ENCODE measurements around the gene RGL4. TPM values are rescaled to one million over a fixed set of nuclear protein-coding genes. Genes with fewer than 3 reads are reported as not detected.

The RGL4 gene
- total and polyA plus RNA-seq, 2 of the 13 experiments (the other 11 are each of a cell fraction or from before 2014, with no cell fraction given): not detected

- H3K79me2 ChIP-seq (ENCODE audit: insufficient read depth, low read length): no peaks in the 10 kb centered on the region
- no peaks in the 10 kb centered on the region for H3K9me3 ChIP-seq (ENCODE audit: low read length)
- H3K27ac ChIP-seq (ENCODE audit: extremely low read length, insufficient read depth, low read length): no peak overlapping the region
- ChIA-PET CTCF (ENCODE audit: low intra/inter-chr PET ratio, low total read pairs) (no interaction called here), POLR2A (interaction anchor here (2.2 kb wide), 1 partner anchor 9 kb away, joined by 9 read pairs; no protein-coding TSS in a partner anchor)
- BruUV-seq (replicated peaks): no TSS peak
- no peak for DNase-seq (ENCODE audit: low spot score)
- H3K4me3 ChIP-seq (replicated peaks in 1 of 3; ENCODE audit: insufficient read depth in 1 of 3, low read depth in 2 of 3, low read length in 3 of 3): no peak overlapping the region
- no peak overlapping the region for H3K9ac ChIP-seq (ENCODE audit: insufficient read depth, low read depth, low read length)
- intact Hi-C loops (cut with micrococcal nuclease; ENCODE audit: unreplicated experiment) (no loop called here), in situ Hi-C loops (cut with HindIII; ENCODE audit: extremely low pct_ligation_motif_present, low pct_unique_long_range_greater_than_20kb) (no loop called here)
- H3K36me3 ChIP-seq (replicated peaks in 1 of 2; ENCODE audit: control insufficient read depth in 1 of 2, insufficient read depth in 2 of 2, low read length in 2 of 2): peaks cover 2 to 16% of the 10 kb centered on the region in 2 experiments; a peak in 3 of 5 replicates
- ATAC-seq: no peak; the same call in 2 of the 3 replicates
- WGBS (ENCODE audit: low lambda C conversion rate): 96% methylated on average over 8 of the region's 8 CpGs
- H3K4me1 ChIP-seq (ENCODE audit: insufficient read depth, low read length): peaks cover 23% of the 10 kb centered on the region
- H4K20me1 ChIP-seq (ENCODE audit: insufficient read depth, low read length): no peaks in the 10 kb centered on the region
- TF ChIP-seq ZNF687 (CRISPR knock-in tag; IDR thresholded peaks at IDR 0.05): no peak
- FAIRE-seq: no peak
- no peak overlapping the region for H3K4me2 ChIP-seq (ENCODE audit: low read depth, low read length)
- no peak overlapping the region for H2AFZ ChIP-seq (ENCODE audit: low read length)
- no peaks in the 10 kb centered on the region for H3K27me3 ChIP-seq (ENCODE audit: control insufficient read depth in 1 of 2, insufficient read depth in 2 of 2, low read length in 2 of 2)
Observed at GRCh38 chr22:23684561-23685031, 6.2 kb upstream of the RGL4 start.

- H3K79me2 ChIP-seq (ENCODE audit: insufficient read depth, low read length): no peaks in the 10 kb centered on the region
- H3K4me2 ChIP-seq (ENCODE audit: low read depth, low read length): no peak overlapping the region
- DNase-seq (ENCODE audit: low spot score): no peak
- H3K27ac ChIP-seq (ENCODE audit: extremely low read length, insufficient read depth, low read length): no peak overlapping the region
- intact Hi-C loops (cut with micrococcal nuclease; ENCODE audit: unreplicated experiment) (no loop called here), in situ Hi-C loops (cut with HindIII; ENCODE audit: extremely low pct_ligation_motif_present, low pct_unique_long_range_greater_than_20kb) (no loop called here)
- H3K36me3 ChIP-seq (replicated peaks in 1 of 2; ENCODE audit: control insufficient read depth in 1 of 2, insufficient read depth in 2 of 2, low read length in 2 of 2): peaks cover 2 to 16% of the 10 kb centered on the region in 2 experiments; a peak in 3 of 5 replicates
- POLR2A ChIA-PET: interaction anchor here (2.2 kb wide), 1 partner anchor 10 kb away, joined by 9 read pairs; no protein-coding TSS in a partner anchor
- H2AFZ ChIP-seq (ENCODE audit: low read length): no peak overlapping the region
- no TSS peak for BruUV-seq (replicated peaks)
- no peaks in the 10 kb centered on the region for H3K9me3 ChIP-seq (ENCODE audit: low read length)
- FAIRE-seq: no peak
- WGBS (ENCODE audit: low lambda C conversion rate): 88% methylated on average over 3 of the region's 5 CpGs
- no peak overlapping the region for H3K4me3 ChIP-seq (replicated peaks in 1 of 3; ENCODE audit: insufficient read depth in 1 of 3, low read depth in 2 of 3, low read length in 3 of 3)
- ATAC-seq: peak; percentile 23; the same call in 2 of the 3 replicates
- H3K27me3 ChIP-seq (ENCODE audit: control insufficient read depth in 1 of 2, insufficient read depth in 2 of 2, low read length in 2 of 2): no peaks in the 10 kb centered on the region
- H4K20me1 ChIP-seq (ENCODE audit: insufficient read depth, low read length): no peaks in the 10 kb centered on the region
- peaks cover 23% of the 10 kb centered on the region for H3K4me1 ChIP-seq (ENCODE audit: insufficient read depth, low read length)
- H3K9ac ChIP-seq (ENCODE audit: insufficient read depth, low read depth, low read length): no peak overlapping the region
- CTCF ChIA-PET (ENCODE audit: low intra/inter-chr PET ratio, low total read pairs): no interaction called here
- TF ChIP-seq ZNF589 (CRISPR knock-in tag; conservative IDR thresholded peaks at IDR 0.05) (no peak), ZNF660 (CRISPR knock-in tag; IDR thresholded peaks at IDR 0.05; ENCODE audit: borderline replicate concordance, low read depth) (no peak), ZNF687 (CRISPR knock-in tag; IDR thresholded peaks at IDR 0.05) (peak; percentile 25; the same call in 1 of the 2 replicates), FOXM1 (CRISPR knock-in tag; IDR thresholded peaks at IDR 0.05) (no peak), TFDP1 (CRISPR knock-in tag; IDR thresholded peaks at IDR 0.05; ENCODE audit: borderline replicate concordance) (no peak)
Observed at GRCh38 chr22:23685205-23685784, 5.5 kb upstream of the RGL4 start.
